ENCODE measurements around the gene ATE1.
"Not testable (repeated sequence)": the region's sequence is repeated elsewhere in the genome, so short reads cannot be mapped to it uniquely, and the experiment has no call there.

The ATE1 gene

DNA sequence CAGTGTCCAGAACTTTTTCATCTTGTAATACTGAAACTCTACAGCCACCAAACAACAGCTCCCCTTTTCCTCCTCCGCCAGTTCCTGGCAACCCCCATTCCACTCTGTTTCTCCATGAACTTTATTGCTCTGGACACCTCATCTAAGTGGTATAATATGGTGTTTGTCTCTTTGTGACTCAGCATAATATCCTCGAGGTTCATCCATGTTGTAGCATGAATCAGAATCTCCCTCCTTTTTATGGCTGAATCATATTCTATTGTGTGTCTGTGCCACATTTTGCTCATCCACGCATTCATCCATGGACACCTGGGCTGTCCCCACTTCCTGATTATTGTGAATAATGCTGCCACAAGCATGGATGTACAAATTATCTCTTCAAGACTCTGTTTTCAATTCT, 205.2 kb downstream of the ATE1 start:
- Histone ChIP-seq H3K4me1 (ENCODE audit: insufficient read depth, low read length) (no peaks in the 10 kb centered on the region), H3K9me3 (ENCODE audit: control insufficient read depth, insufficient read depth, low read length) (no peaks in the 10 kb centered on the region), H3K9ac (ENCODE audit: low read depth, low read length) (no peak overlapping the region), H3K36me3 (ENCODE audit: insufficient read depth, low read length) (no peaks in the 10 kb centered on the region)

DNA sequence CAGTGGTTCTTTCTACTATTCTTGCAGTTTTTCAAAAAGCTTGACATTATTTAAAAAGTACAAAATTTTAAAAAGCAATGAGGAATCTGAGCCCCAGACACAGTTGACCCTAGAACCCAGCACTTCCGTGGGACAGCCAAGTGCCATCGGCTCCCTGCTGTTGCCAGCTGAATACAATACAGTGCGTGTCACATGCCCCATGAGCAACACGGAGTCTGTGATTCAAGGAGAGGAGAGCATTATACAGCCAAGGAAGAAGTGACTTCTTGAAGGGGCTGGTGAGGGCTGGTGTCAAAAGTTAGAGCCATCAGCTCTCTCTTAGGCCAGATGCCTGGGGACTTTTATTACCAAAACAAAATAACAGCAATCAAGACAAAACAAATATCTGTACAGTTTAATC, 206.6 kb downstream of the ATE1 start:
- H3K36me3 ChIP-seq (ENCODE audit: insufficient read depth, low read length): no peaks in the 10 kb centered on the region
- H3K4me1 ChIP-seq (ENCODE audit: insufficient read depth, low read length): no peaks in the 10 kb centered on the region
- no peak overlapping the region for H3K9ac ChIP-seq (ENCODE audit: low read depth, low read length)
- H3K9me3 ChIP-seq (ENCODE audit: control insufficient read depth, insufficient read depth, low read length): no peaks in the 10 kb centered on the region

DNA sequence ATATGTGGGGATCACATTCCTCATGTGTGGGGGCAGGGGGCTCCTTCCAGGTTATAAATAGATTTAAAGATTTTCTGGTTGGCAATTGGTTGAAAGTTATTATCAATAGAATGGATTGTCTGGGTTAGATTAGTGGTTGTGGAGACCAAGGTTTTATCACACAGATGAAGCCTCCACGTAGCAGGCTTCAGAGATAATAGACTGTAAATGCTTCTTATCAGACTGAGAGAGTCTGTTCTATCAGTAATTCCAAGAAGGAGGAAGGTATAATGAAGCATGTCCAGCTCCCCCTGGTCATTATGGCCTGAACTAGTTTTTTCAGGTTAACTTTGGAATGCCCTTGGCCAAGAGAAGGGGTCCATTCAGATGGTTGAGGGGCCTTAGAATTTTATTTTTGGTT, 211.9 kb downstream of the ATE1 start:
- H3K36me3 ChIP-seq (ENCODE audit: insufficient read depth, low read length): no peaks in the 10 kb centered on the region
- H3K9ac ChIP-seq (ENCODE audit: low read depth, low read length): no peak overlapping the region
- no peaks in the 10 kb centered on the region for H3K4me1 ChIP-seq (ENCODE audit: insufficient read depth, low read length)
- H3K9me3 ChIP-seq (ENCODE audit: control insufficient read depth, insufficient read depth, low read length): no peaks in the 10 kb centered on the region

DNA sequence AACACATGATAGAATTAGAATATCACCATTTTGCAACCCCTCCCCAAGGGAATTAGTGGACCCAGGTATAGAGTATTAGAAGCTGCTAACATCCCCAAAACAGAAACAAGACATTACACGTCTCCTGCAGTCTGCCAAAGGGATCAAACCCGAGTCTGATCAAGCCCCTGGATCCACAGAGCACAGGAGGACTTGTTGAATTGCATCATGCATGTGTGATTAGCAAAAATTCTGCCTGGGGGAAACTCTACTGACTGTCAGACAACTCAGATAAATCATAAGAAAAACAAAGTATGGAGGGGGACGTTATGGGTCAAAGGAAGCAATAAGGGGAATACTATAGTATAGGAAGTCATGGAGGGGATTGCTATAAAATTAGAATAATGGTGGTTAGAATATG, 212.8 kb downstream of the ATE1 start:
- Histone ChIP-seq H3K4me1 (ENCODE audit: insufficient read depth, low read length) (peaks cover 4% of the 10 kb centered on the region), H3K36me3 (ENCODE audit: insufficient read depth, low read length) (no peaks in the 10 kb centered on the region), H3K9ac (ENCODE audit: low read depth, low read length) (no peak overlapping the region), H3K9me3 (ENCODE audit: control insufficient read depth, insufficient read depth, low read length) (no peaks in the 10 kb centered on the region)

DNA sequence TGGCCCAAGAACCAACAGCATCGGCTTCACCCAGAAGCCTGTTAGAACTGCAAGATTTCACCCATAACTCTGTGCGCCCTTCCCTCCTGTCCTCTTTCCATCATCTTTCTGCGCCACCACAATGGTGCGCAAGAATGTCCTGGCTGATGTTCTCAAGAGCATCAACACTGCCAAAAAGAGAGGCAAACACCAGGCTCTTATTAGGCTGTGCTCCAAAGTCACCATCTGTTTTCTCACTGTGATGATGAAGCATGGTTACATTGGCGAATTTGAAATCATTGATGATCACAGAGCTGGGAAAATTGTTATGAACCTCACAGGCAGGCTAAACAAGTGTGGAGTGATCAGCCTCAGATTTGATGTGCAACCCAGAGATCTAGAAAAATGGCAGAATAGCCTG, 214.3 kb downstream of the ATE1 start:
- H3K4me1 ChIP-seq (ENCODE audit: insufficient read depth, low read length): peaks cover 15% of the 10 kb centered on the region
- H3K36me3 ChIP-seq (ENCODE audit: insufficient read depth, low read length): no peaks in the 10 kb centered on the region
- no peak overlapping the region for H3K9ac ChIP-seq (ENCODE audit: low read depth, low read length)
- no peaks in the 10 kb centered on the region for H3K9me3 ChIP-seq (ENCODE audit: control insufficient read depth, insufficient read depth, low read length)

DNA sequence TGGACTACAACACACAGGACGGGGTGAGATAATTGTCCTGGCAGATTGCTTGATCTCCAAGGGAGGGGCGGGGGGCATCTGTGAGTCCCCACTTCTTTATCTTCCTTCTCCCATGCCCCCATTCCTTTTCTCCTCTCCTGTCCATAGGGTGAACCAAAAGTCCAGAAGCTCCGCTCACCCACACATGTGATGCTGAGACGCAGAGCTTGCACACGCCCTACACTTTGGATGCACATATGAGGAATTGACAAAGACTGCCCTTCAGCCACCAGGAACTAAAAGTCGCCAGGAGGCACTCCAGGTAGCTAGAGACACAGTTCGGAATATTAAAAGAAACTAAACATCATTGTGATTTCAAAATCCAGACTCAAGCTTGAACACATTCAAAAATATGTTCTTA, 216.9 kb downstream of the ATE1 start:
- peaks cover 15% of the 10 kb centered on the region for H3K4me1 ChIP-seq (ENCODE audit: insufficient read depth, low read length)
- no peak overlapping the region for H3K9ac ChIP-seq (ENCODE audit: low read depth, low read length)
- H3K36me3 ChIP-seq (ENCODE audit: insufficient read depth, low read length): no peaks in the 10 kb centered on the region
- H3K9me3 ChIP-seq (ENCODE audit: control insufficient read depth, insufficient read depth, low read length): no peaks in the 10 kb centered on the region

DNA sequence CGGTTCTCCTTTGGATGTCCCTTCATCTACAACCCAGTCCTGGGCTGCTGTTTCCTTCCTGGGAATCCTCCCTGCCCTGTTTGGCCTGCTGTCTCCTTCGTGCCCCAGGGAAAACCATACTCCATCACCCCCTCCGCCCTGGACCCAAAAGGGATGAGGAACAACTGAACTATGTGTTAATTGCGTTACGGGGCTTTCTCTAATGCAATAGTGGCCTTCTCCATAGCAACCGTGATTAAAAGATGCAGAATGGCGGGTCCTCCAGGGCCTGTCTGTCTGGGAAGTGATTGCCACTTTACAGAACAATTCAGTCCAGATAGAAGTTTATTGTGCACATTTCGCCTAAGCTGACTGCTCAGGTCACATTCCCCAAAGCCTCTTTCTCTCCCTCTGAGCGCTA, 217.6 kb downstream of the ATE1 start:
- no peaks in the 10 kb centered on the region for H3K36me3 ChIP-seq (ENCODE audit: insufficient read depth, low read length)
- H3K9ac ChIP-seq (ENCODE audit: low read depth, low read length): no peak overlapping the region
- no peaks in the 10 kb centered on the region for H3K9me3 ChIP-seq (ENCODE audit: control insufficient read depth, insufficient read depth, low read length)
- H3K4me1 ChIP-seq (ENCODE audit: insufficient read depth, low read length): peaks cover 15% of the 10 kb centered on the region

DNA sequence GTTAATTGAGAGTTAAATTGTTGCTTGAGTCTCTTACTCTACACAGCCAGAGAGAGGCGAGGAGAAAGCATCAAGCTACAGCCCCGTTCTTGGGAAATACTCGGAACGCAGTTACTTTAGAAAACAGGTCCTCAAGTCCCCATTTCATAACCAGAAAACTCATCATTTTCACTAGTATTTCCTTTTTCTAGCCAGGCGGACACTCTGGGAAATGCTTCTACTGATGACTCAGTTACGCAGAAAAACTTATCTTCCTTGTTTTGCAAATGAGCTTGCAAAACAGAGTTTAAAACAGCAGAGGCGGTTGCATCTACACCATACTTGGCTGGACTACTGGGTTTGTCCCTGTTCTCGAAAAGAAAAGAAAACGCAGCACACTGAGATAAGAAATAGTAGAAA, 218.2 kb downstream of the ATE1 start:
- H3K9me3 ChIP-seq (ENCODE audit: control insufficient read depth, insufficient read depth, low read length): no peaks in the 10 kb centered on the region
- H3K9ac ChIP-seq (ENCODE audit: low read depth, low read length): no peak overlapping the region
- H3K36me3 ChIP-seq (ENCODE audit: insufficient read depth, low read length): no peaks in the 10 kb centered on the region
- H3K4me1 ChIP-seq (ENCODE audit: insufficient read depth, low read length): peaks cover 15% of the 10 kb centered on the region

DNA sequence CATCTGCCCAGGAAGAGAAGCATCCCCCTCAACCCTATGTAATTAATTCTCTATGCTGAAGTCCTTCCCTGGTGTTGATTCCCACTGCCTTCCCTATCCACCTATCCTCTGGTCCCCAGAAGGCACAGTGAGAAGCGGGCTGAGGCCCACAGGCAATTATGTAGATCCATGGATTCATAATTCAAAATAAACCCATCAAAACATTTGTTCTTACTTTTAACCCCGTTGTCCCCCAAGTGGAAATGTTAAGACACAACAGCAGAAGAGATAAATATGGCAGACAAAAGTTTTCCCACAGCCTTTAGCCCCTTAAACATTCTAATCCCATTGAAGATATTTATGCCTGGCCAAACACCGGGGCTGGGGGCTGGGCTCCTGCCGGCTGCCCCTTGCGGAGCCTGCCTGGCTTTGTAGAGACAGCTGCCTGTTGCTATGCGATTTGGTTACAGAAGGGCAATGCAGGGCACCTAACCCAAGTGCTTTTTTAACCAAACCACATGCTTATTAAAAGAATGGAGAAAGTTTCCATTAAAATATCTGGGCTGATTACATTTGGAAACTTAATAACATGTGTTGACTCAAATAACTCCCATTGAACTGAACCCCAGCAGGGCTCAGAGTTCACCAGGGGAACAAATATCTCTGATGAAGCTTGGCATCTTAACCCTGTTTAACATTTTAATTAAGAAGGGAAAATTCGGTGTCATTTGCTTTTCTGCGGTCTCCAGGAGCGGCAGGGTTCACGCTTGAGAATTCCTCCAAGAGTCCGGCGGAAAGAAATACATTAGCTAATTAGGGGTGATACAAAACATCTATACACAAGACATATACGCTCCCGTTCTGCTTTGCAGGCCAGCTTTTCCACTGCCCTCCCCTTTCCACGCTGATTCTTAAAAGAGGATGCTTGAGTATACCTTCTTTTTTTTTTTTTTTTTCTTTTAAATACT, 218.8 kb downstream of the ATE1 start:
- Histone ChIP-seq H3K9me3 (ENCODE audit: control insufficient read depth, insufficient read depth, low read length) (no peaks in the 10 kb centered on the region), H3K4me1 (ENCODE audit: insufficient read depth, low read length) (peaks cover 15% of the 10 kb centered on the region), H3K9ac (ENCODE audit: low read depth, low read length) (no peak overlapping the region), H3K36me3 (ENCODE audit: insufficient read depth, low read length) (no peaks in the 10 kb centered on the region)

DNA sequence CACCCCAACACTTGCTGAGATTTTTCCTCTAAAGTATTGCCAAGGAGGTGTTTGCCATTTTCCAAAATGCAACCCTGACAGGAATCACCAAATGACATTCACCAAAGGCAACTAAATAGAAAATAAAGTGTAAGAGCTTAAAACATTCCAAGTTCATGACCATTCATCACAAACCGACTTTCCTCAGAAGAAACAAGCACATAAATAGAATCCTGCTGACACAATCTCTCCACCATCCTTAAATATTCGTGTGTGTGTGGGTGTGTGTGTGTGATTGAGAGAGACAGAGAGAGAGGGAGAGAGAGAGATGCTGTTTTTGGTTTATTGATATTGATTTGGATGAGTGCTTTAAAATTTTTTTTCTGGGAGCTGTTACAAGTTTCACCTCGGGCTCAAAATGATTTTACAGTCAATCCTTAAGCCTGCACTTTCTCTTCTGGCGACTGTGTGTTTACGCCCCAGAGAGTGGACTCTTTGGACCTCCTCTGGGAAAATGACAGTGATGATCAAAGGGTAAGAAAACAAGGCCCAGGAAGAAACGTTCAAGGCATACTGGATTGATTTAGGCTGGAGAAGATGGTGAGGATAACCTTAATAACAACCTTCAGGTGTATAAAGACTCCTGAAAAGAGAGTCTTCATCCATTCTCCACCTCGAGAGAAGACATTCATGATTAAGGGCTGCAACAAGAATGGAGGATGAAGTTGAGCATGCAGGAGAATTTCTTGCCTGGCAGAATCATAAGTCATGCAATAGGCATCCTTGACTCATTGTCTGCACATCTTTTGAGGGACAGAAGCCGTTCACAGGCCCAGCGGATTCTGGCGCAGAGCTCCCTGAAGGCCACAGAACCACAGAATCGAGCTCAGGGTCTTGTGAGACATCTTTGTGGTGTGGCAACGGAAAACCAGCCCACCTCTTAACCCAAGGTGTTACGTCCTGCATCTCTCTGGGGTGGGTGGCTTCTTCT, 225.2 kb downstream of the ATE1 start:
- H3K36me3 ChIP-seq (ENCODE audit: insufficient read depth, low read length): no peaks in the 10 kb centered on the region
- H3K4me1 ChIP-seq (ENCODE audit: insufficient read depth, low read length): peaks cover 7% of the 10 kb centered on the region; the same call in 1 of the 2 replicates
- no peak overlapping the region for H3K9ac ChIP-seq (ENCODE audit: low read depth, low read length)
- H3K9me3 ChIP-seq (ENCODE audit: control insufficient read depth, insufficient read depth, low read length): no peaks in the 10 kb centered on the region

DNA sequence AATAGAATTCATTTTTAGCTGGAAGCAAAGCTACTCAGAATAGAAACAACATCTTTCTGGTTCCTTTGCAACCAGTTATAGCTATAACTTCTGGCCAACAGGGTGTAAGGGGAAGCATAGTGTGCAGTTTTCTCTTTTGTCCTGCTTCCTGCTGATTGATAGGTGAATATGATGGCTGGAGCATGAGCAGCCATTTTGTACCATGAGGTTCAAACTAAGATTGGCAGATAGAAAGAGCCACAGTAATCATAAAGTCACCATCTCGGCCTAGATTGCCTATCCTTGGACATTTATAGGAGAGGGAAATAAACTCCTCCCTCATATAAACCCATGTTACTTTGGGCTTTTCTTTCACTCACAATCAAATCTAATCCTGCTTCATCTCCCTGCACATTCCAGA, 227.4 kb downstream of the ATE1 start:
- Histone ChIP-seq H3K36me3 (ENCODE audit: insufficient read depth, low read length) (no peaks in the 10 kb centered on the region), H3K9ac (ENCODE audit: low read depth, low read length) (no peak overlapping the region), H3K9me3 (ENCODE audit: control insufficient read depth, insufficient read depth, low read length) (no peaks in the 10 kb centered on the region), H3K4me1 (ENCODE audit: insufficient read depth, low read length) (peaks cover 15% of the 10 kb centered on the region; the same call in 1 of the 2 replicates)

DNA sequence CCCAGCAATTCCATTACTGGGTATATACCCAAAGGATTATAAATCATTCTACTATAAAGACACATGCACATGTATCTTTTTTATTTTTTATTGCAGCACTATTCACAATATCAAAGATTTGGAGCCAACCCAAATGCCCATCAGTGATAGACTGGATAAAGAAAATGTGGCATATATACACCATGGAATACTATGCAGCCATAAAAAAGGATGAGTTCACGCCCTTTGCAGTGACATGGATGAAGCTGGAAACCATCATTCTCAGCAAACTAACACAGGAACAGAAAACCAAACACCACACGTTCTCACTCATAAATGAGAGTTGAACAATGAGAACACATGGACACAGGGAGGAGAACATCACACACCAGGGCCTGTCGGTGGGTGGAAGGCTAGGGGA, 228.1 kb downstream of the ATE1 start:
- peaks cover 15% of the 10 kb centered on the region; the same call in 1 of the 2 replicates for H3K4me1 ChIP-seq (ENCODE audit: insufficient read depth, low read length)
- not testable (repeated sequence) for H3K9ac ChIP-seq (ENCODE audit: low read depth, low read length); H3K36me3 ChIP-seq (ENCODE audit: insufficient read depth, low read length); H3K9me3 ChIP-seq (ENCODE audit: control insufficient read depth, insufficient read depth, low read length)

DNA sequence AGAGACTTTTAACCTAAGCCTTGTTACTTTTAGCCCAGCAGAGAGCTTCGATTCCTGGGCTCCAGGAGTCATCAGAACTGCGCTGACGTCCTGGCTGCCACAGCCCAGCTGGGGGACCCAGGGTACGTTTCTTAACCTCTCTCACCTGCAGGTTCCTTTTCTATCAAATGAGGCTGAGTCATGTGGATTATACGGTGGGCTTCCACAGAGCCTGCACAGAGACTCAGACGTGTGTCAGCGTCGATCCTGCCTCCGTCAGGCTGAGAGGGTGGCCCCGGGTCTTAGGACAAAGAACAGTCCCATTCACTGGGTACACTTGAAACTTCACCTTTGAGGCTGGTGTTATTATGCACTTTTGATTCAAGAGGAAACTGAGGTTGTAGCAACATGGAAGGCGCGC, 228.9 kb downstream of the ATE1 start:
- H3K4me1 ChIP-seq (ENCODE audit: insufficient read depth, low read length): peaks cover 15% of the 10 kb centered on the region; the same call in 1 of the 2 replicates
- no peaks in the 10 kb centered on the region for H3K36me3 ChIP-seq (ENCODE audit: insufficient read depth, low read length)
- H3K9me3 ChIP-seq (ENCODE audit: control insufficient read depth, insufficient read depth, low read length): no peaks in the 10 kb centered on the region
- no peak overlapping the region for H3K9ac ChIP-seq (ENCODE audit: low read depth, low read length)

DNA sequence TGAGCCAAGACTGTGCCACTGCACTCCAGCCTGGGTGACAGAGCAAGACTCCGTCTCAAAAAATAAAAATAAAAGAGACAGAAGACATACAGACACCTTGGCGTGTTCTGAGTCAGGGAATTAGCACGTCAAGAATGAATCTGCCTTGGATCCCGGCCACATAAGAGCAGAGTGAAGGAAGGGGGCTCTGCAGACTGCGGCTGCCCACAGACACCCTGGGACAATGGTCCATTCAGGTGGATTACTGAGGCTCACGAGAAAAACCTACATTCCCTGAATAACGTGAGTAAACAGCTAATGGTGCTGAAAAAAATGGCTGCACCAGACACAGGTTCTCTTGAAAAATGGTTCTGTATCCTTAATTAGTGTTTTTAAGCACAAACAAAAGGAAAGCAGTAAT, 229.5 kb downstream of the ATE1 start:
- peaks cover 15% of the 10 kb centered on the region; the same call in 1 of the 2 replicates for H3K4me1 ChIP-seq (ENCODE audit: insufficient read depth, low read length)
- no peaks in the 10 kb centered on the region for H3K9me3 ChIP-seq (ENCODE audit: control insufficient read depth, insufficient read depth, low read length)
- no peak overlapping the region for H3K9ac ChIP-seq (ENCODE audit: low read depth, low read length)
- H3K36me3 ChIP-seq (ENCODE audit: insufficient read depth, low read length): no peaks in the 10 kb centered on the region
